Measurements from ENCODE around the gene VWCE. TPM values are rescaled to one million over a fixed set of nuclear protein-coding genes. Genes with fewer than 3 reads are reported as not detected.

VWCE gene
- total RNA-seq, 4 donors from 2014 or later, result 0.85 to 1.2 TPM; not detected in 2

DNA sequence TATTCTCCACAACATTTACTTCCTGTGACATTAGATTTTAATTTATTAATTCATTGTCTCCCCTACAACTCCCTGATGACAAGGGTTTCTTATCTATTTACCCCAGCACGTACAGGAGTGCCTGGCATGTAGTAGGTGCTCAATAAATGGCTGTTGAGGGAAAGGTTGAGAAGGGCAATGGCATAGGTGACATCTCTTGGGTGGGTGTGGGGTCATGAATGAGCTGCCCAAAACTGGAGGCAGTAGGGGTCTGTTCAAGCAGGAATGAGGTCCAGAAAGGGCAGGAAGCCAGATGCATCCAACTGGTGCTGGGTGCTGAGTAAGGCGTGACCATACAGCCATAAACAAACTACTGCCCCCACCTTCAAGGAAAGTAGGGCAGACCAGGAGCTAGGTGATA lies 2.8 kb downstream of the VWCE start:
- no peak for TF ChIP-seq POLR2A (IDR thresholded peaks at IDR 0.05)
- TF ChIP-seq, protein P1, sequence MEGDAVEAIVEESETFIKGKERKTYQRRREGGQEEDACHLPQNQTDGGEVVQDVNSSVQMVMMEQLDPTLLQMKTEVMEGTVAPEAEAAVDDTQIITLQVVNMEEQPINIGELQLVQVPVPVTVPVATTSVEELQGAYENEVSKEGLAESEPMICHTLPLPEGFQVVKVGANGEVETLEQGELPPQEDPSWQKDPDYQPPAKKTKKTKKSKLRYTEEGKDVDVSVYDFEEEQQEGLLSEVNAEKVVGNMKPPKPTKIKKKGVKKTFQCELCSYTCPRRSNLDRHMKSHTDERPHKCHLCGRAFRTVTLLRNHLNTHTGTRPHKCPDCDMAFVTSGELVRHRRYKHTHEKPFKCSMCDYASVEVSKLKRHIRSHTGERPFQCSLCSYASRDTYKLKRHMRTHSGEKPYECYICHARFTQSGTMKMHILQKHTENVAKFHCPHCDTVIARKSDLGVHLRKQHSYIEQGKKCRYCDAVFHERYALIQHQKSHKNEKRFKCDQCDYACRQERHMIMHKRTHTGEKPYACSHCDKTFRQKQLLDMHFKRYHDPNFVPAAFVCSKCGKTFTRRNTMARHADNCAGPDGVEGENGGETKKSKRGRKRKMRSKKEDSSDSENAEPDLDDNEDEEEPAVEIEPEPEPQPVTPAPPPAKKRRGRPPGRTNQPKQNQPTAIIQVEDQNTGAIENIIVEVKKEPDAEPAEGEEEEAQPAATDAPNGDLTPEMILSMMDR (IDR thresholded peaks at IDR 0.05), result no peak
- DNase-seq, result no peak
- Histone ChIP-seq H3K27ac (no peak overlapping the region), H3K4me3 (no peak overlapping the region), H3K27me3 (peaks cover 0 to 12% of the 10 kb centered on the region in 2 donors), H3K4me1 (peaks cover 0 to 25% (median 16%) of the 10 kb centered on the region in 4 donors), H3K36me3 (no peaks in the 10 kb centered on the region), H3K9me3 (no peaks in the 10 kb centered on the region)

DNA sequence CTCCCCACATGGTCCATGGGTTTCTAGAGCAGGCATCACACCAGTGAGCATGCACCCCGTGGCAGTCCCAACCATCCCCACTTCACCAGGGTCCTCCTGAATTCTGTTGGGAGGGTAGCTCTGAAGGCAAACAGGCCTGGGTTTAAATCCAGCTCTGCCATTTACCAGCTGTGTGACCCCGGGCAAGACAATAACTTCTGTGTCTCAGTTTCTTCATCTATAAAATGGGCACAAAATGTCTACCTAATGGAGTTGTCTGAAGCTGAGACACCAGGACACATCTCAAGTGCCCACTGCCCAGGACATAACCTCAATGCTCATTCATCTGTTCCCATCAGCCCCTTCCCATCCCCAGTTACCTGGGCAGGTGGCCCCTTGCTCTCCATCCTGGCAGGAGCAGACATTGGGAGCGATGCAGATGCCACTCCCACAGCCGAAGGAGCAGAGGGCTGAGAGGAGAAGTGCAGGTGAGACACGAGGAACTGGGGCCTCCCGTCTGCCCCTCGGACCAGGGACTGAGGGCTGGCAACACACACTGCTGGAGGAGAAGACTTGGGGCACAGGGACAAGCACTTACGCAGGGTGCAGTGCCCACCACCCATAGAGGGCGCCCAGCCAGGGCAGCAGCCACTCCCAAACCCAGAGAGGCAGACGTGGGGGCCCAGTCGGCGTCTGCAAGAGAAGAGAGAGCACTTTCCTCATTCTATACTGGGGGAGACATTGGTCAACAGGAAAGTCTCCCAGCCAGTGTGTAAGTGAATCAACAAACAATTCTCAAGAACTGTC lies 4.0 kb downstream of the VWCE start:
- peaks cover 0 to 25% (median 16%) of the 10 kb centered on the region in 4 donors for H3K4me1 ChIP-seq
- H3K4me3 ChIP-seq, result no peak overlapping the region
- H3K27me3 ChIP-seq, result peaks cover 0 to 12% of the 10 kb centered on the region in 2 donors
- H3K36me3 ChIP-seq, result no peaks in the 10 kb centered on the region
- no peak overlapping the region for H3K27ac ChIP-seq
- no peaks in the 10 kb centered on the region for H3K9me3 ChIP-seq
- no peak for DNase-seq
- TF ChIP-seq POLR2A (IDR thresholded peaks at IDR 0.05), result no peak
- TF ChIP-seq, protein P1 (IDR thresholded peaks at IDR 0.05), result no peak

DNA sequence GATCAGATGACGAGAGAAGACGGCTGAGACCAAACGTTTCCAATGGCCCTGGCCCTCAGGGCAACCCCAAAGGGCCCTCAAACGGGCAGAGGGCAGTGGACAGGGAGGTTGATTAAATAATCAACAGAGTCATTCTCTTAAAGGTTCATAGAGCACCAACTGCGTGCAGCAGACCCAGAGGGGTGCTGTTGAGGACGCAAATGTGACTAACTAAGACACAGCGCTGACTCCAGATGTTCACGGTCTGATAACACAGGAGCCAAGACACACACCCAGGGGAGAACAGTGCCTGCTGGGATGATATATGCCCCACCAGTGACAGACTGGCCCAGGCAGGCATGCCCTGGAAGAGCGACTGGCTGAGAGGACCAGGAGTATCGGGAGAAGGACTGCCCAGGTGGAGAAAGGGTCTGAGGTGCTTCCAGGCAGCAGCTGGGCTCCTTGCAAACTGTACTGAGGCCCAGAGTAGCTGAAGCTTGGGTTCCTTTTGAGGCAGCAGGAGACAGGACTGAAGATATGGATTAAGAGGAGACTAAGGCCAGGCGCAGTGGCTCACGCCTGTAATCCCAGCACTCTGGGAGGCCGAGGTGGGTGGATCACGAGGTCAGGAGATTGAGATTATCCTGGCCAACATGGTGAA lies 7.7 kb downstream of the VWCE start:
- H3K27me3 ChIP-seq, result no peaks in the 10 kb centered on the region
- H3K36me3 ChIP-seq, result no peaks in the 10 kb centered on the region
- no peak overlapping the region for H3K4me3 ChIP-seq
- no peak for TF ChIP-seq POLR2A (IDR thresholded peaks at IDR 0.05)
- TF ChIP-seq, protein P1 (IDR thresholded peaks at IDR 0.05), result no peak
- no peak overlapping the region for H3K27ac ChIP-seq
- H3K4me1 ChIP-seq, result no peaks in the 10 kb centered on the region
- no peaks in the 10 kb centered on the region for H3K9me3 ChIP-seq
- no peak for DNase-seq

DNA sequence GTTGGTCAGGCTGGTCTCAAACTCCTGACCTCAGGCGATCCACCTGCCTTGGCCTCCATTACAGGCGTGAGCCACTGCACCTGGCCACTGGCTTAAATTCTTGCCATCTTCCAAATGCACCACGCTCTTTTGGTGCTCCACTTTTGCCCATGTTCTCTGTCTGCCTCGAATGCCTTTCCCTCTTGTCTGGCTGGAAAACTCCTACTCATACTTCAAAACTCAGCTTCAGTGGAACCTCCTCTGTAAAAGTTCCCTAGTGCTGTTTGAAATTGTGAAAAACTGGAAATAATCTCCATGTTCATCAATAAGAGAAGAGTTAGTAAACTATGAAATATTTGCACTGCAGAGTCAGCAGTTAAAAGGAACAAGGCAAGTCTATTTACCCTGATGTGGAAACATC lies 11.5 kb downstream of the VWCE start:
- DNase-seq, result no peak
- H3K9me3 ChIP-seq, result no peaks in the 10 kb centered on the region
- no peak overlapping the region for H3K4me3 ChIP-seq
- no peaks in the 10 kb centered on the region for H3K27me3 ChIP-seq
- no peaks in the 10 kb centered on the region for H3K36me3 ChIP-seq
- H3K4me1 ChIP-seq, result no peaks in the 10 kb centered on the region
- H3K27ac ChIP-seq, result no peak overlapping the region
- TF ChIP-seq, protein P1 (IDR thresholded peaks at IDR 0.05), result no peak
- no peak for TF ChIP-seq POLR2A (IDR thresholded peaks at IDR 0.05)

DNA sequence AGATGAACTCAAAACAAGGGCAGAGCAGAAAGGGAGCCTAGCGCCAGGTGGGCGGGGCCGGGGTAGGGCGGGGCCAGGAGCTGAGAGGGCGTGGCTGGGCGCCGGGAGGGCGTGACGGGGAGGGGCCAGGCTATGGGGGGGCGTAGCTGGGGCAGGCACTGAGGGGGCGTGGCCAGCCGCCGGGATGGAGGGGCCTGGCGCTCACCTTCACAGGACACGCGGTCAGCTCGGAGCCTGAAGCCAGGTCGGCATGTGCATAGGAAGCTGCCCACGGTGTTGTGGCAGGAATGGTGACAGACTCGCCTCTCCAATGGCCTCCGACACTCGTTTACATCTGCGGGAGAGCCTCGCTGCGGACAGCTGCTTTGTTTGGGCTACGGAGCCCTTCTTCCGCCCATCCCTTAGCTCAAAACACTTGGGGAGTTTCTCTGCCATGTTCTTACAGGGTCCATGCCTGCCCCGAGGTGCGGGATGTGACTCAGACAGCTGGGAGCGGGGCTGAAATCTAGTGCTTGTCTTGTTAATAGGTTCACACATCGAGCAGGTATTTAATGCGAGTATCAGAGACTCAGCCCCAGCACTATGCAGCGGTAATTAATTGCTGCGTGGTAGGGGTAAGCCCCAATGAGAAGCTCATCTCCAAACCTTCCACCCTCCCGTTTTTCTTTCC lies 13.4 kb downstream of the VWCE start:
- Histone ChIP-seq H3K4me3 (no peak overlapping the region), H3K4me1 (no peaks in the 10 kb centered on the region), H3K27me3 (no peaks in the 10 kb centered on the region), H3K27ac (no peak overlapping the region), H3K36me3 (no peaks in the 10 kb centered on the region), H3K9me3 (no peaks in the 10 kb centered on the region)
- TF ChIP-seq POLR2A (IDR thresholded peaks at IDR 0.05), result no peak
- TF ChIP-seq, protein P1 (IDR thresholded peaks at IDR 0.05), result no peak
- DNase-seq, result peak in 2 of 3 donors; percentile 60 to 76
